ENCODE results near the gene MRPL45. TPM values are rescaled to one million over a fixed set of nuclear protein-coding genes. Genes with fewer than 3 reads are reported as not detected.

The MRPL45 gene
- total RNA-seq, 3 donors from 2014 or later = 25.7 to 28.1 (median 27.9) TPM

Other genes starting within 250 kb of the MRPL45 start
- gene TBC1D3C, start 228.5 kb upstream of the MRPL45 start, total RNA-seq = 10 to 100 TPM in 1 of 3 donors, 1 to 10 TPM in 1, not detected in 1; 2.3 to 11.3 TPM
- gene TBC1D3E, start 169.2 kb upstream of the MRPL45 start, total RNA-seq = not detected
- gene TBC1D3, start 104.6 kb upstream of the MRPL45 start, total RNA-seq = not detected
- gene GPR179, start 46.8 kb downstream of the MRPL45 start, total RNA-seq = under 1 TPM; 0.02 to 0.38 (median 0.09) TPM
- 10 to 100 TPM; 11.4 to 26.2 (median 16.1) TPM for gene SOCS7, start 54.7 kb downstream of the MRPL45 start, total RNA-seq
- 10 to 100 TPM in 2 of 3 donors, 1 to 10 TPM in 1; 6.1 to 44.6 (median 12.6) TPM for gene ARHGAP23, start 131.3 kb downstream of the MRPL45 start, total RNA-seq

All from mucosa of descending colon (tissue), 3 donors.